ENCODE measurements around the gene SEC61G.

DNA sequence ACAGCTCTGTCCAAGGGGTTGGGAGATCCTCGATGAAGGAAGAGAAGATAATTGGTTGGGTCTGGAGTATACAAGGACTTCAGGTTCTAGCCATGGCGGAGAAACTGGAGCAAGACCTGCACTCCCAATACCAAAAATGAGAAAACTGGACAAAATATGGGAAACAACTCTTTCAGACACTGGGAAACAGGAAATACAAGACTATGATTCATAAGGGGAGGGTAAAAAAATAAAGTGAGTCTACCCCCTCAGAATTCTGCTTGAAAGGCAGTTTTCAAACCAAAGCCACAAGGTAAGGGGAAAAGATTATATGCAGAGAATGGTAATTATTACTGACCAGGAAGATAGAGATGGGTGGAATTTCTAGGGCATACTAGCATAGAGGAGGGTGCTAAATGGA, 10.2 kb upstream of the SEC61G start:
- TF ChIP-seq, protein P1, sequence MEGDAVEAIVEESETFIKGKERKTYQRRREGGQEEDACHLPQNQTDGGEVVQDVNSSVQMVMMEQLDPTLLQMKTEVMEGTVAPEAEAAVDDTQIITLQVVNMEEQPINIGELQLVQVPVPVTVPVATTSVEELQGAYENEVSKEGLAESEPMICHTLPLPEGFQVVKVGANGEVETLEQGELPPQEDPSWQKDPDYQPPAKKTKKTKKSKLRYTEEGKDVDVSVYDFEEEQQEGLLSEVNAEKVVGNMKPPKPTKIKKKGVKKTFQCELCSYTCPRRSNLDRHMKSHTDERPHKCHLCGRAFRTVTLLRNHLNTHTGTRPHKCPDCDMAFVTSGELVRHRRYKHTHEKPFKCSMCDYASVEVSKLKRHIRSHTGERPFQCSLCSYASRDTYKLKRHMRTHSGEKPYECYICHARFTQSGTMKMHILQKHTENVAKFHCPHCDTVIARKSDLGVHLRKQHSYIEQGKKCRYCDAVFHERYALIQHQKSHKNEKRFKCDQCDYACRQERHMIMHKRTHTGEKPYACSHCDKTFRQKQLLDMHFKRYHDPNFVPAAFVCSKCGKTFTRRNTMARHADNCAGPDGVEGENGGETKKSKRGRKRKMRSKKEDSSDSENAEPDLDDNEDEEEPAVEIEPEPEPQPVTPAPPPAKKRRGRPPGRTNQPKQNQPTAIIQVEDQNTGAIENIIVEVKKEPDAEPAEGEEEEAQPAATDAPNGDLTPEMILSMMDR (conservative IDR thresholded peaks at IDR 0.05; ENCODE audit: low read depth, low read length) = no peak
- TF ChIP-seq SMC3 (IDR thresholded peaks at IDR 0.05; ENCODE audit: low read depth, low read length) (no peak), POLR2A (IDR thresholded peaks at IDR 0.05; ENCODE audit: low read depth, low read length) (no peak), CHD1 (IDR thresholded peaks at IDR 0.05; ENCODE audit: low read depth, low read length) (no peak), FOS (IDR thresholded peaks at IDR 0.05; ENCODE audit: low read depth, low read length) (no peak), CEBPB (IDR thresholded peaks at IDR 0.05; ENCODE audit: low read depth, low read length) (no peak), MXI1 (IDR thresholded peaks at IDR 0.05; ENCODE audit: borderline replicate concordance, low read depth, low read length) (no peak), RAD21 (IDR thresholded peaks at IDR 0.05; ENCODE audit: low read length) (no peak), RFX5 (IDR thresholded peaks at IDR 0.05; ENCODE audit: low read depth, low read length) (no peak), MAZ (IDR thresholded peaks at IDR 0.05; ENCODE audit: borderline replicate concordance, low read depth, low read length) (no peak)
- TF ChIP-seq, protein P2, sequence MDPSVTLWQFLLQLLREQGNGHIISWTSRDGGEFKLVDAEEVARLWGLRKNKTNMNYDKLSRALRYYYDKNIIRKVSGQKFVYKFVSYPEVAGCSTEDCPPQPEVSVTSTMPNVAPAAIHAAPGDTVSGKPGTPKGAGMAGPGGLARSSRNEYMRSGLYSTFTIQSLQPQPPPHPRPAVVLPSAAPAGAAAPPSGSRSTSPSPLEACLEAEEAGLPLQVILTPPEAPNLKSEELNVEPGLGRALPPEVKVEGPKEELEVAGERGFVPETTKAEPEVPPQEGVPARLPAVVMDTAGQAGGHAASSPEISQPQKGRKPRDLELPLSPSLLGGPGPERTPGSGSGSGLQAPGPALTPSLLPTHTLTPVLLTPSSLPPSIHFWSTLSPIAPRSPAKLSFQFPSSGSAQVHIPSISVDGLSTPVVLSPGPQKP (IDR thresholded peaks at IDR 0.05; ENCODE audit: borderline replicate concordance, low read depth, low read length) = no peak

All from IMR-90 (cell line).